Subcutaneous abdominal adipose tissue (tissue), 5 donors: ENCODE data around the gene NIM1K.
"Not testable (repeated sequence)": the region's sequence is repeated elsewhere in the genome, so short reads cannot be mapped to it uniquely, and the experiment has no call there.

Source experiments
- H3K27ac ChIP-seq: one replicate; pipeline ENCODE4 v1.7.0; 2013; ENCODE audit warnings: low read depth, mild to moderate bottlenecking, inconsistent platforms, low read length, moderate library complexity
- H3K27me3 ChIP-seq, 5 donors: one replicate each; pipeline ENCODE4 v1.7.0; 2013; ENCODE audit warnings: low read length in 5 of 5, inconsistent platforms in 1 of 5; ENCODE audit not compliant: control insufficient read depth in 5 of 5, insufficient read depth in 4 of 5
- H3K36me3 ChIP-seq, 5 donors: one replicate each; pipeline ENCODE4 v1.7.0; 2013; ENCODE audit warnings: low read length in 5 of 5; ENCODE audit not compliant: control insufficient read depth in 5 of 5, insufficient read depth in 5 of 5
- H3K4me1 ChIP-seq, 5 donors: one replicate each; pipeline ENCODE4 v1.7.0; 2013; ENCODE audit warnings: low read length in 5 of 5, mild to moderate bottlenecking in 3 of 5, moderate library complexity in 1 of 5; ENCODE audit not compliant: control insufficient read depth in 5 of 5, insufficient read depth in 5 of 5
- H3K4me3 ChIP-seq, 5 donors: one replicate each; pipeline ENCODE4 v1.7.0; 2013; ENCODE audit warnings: low read length in 5 of 5, low read depth in 1 of 5
- H3K9ac ChIP-seq, 5 donors: one replicate each; pipeline ENCODE4 v1.7.0; 2013; ENCODE audit warnings: low read length in 5 of 5, mild to moderate bottlenecking in 4 of 5, moderate library complexity in 3 of 5
- H3K9me3 ChIP-seq, 5 donors: one replicate each; pipeline ENCODE4 v1.7.0; 2013; ENCODE audit warnings: low read length in 5 of 5; ENCODE audit not compliant: control insufficient read depth in 5 of 5
- donor health status: healthy.
- donor health status: healthy.
- donor health status: healthy.
- donor health status: healthy.
- donor health status: healthy.

Gene NIM1K

DNA sequence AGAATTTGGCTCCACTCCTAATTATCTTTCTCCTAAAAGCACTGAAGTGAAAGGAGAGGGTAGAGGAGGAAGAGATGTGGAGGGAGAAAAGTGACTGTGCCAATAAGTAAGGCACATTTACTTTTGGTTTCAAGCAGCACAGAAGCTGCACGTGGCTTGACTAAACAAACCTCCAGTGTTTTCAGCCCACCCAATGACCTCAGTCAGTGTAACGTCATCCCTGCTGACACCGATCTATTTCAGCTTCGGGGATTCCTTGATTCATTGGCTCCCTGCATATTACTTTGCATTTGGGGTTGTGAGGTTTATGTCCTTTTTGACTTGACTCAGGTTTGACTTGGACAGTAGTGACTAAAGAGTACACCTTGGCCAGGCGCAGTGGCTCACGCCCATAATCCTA lies 35.6 kb upstream of the NIM1K start:
- H3K9ac ChIP-seq, result no peak overlapping the region
- H3K4me3 ChIP-seq, result no peak overlapping the region
- H3K36me3 ChIP-seq, result peaks cover 4 to 22% (median 7%) of the 10 kb centered on the region in 5 donors
- no peak overlapping the region for H3K27ac ChIP-seq
- H3K27me3 ChIP-seq, result no peaks in the 10 kb centered on the region
- H3K4me1 ChIP-seq, result peaks cover 0 to 8% (median 3%) of the 10 kb centered on the region in 5 donors
- no peaks in the 10 kb centered on the region for H3K9me3 ChIP-seq

- Histone ChIP-seq H3K36me3 (peaks cover 11 to 27% (median 13%) of the 10 kb centered on the region in 5 donors), H3K9me3 (no peaks in the 10 kb centered on the region), H3K9ac (no peak overlapping the region), H3K27me3 (no peaks in the 10 kb centered on the region), H3K4me1 (peaks cover 0 to 8% (median 3%) of the 10 kb centered on the region in 5 donors), H3K27ac (no peak overlapping the region), H3K4me3 (no peak overlapping the region)
Observed at GRCh38 chr5:43157068-43157467, 35.0 kb upstream of the NIM1K start.

DNA sequence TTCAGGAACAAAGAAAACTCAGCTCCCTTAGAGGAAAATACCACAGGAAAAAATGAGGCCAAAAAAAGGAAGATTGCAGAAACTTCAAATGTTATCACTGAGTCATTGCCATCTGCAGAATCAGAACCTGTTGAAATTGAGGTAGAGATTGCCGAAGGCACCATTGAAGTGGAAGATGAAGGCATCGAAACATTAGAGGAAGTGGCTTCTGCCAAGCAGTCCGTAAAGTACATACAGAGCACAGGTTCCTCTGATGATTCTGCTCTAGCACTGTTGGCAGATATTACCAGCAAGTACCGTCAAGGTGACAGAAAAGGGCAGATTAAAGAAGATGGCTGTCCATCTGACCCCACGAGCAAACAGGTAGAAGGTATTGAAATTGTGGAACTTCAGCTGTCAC lies 30.8 kb upstream of the NIM1K start:
- Histone ChIP-seq H3K27ac (no peak overlapping the region), H3K9me3 (no peaks in the 10 kb centered on the region), H3K9ac (no peak overlapping the region), H3K4me3 (no peak overlapping the region), H3K27me3 (no peaks in the 10 kb centered on the region), H3K36me3 (peaks cover 26 to 36% (median 32%) of the 10 kb centered on the region in 5 donors), H3K4me1 (peaks cover 0 to 2% (median 0%) of the 10 kb centered on the region in 5 donors)

DNA sequence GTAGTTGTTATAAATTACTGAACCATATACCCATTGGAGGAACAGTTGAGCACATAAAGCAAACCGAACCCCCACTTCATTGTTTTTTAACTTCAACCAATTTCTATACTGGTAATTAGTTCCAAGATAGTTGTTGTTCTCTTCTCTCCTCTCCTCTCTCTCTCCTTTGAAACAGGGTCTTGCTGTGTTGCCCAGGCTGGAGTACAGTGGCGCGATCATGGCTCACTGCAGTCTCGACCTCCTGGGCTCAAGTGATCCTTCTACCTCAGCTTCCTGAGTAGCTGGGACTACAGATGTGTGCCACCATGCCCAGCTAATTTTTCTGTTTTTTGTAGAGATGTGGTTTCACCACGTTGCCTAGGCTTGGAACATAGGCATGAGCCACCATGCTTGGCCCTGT lies 27.2 kb upstream of the NIM1K start:
- not testable (repeated sequence) for H3K9me3 ChIP-seq, H3K9ac ChIP-seq, H3K27me3 ChIP-seq, H3K4me1 ChIP-seq, H3K4me3 ChIP-seq, H3K27ac ChIP-seq
- H3K36me3 ChIP-seq, result peaks cover 26 to 45% (median 35%) of the 10 kb centered on the region in 5 donors

- H3K9ac ChIP-seq, result no peak overlapping the region
- H3K36me3 ChIP-seq, result peaks cover 26 to 45% (median 35%) of the 10 kb centered on the region in 5 donors
- H3K9me3 ChIP-seq, result no peaks in the 10 kb centered on the region
- no peaks in the 10 kb centered on the region for H3K4me1 ChIP-seq
- no peak overlapping the region for H3K27ac ChIP-seq
- H3K27me3 ChIP-seq, result no peaks in the 10 kb centered on the region
- H3K4me3 ChIP-seq, result no peak overlapping the region
Observed at GRCh38 chr5:43165323-43165722, 26.7 kb upstream of the NIM1K start.

DNA sequence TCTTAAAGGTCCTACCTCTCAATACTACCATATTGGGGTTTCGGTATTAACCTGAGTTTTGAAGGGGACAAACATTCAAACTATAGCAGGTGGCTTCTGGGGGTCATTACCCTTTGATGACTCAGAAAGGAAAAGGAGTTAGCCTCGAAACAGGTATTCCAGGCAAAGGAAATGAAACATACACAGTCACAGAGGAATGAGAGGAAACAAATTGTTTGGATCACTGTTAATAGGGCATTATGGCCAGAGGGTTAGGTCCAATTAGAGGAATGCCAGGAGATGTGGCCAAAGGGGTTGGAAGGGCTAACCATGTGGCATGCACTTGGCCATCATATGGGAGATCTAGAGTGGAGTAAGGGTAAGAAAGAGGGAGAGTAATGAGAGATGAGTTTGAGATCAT lies 23.9 kb upstream of the NIM1K start:
- Histone ChIP-seq H3K27me3 (no peaks in the 10 kb centered on the region), H3K36me3 (peaks cover 15 to 34% (median 26%) of the 10 kb centered on the region in 5 donors), H3K27ac (no peak overlapping the region), H3K9me3 (no peaks in the 10 kb centered on the region), H3K4me1 (no peaks in the 10 kb centered on the region), H3K9ac (no peak overlapping the region), H3K4me3 (no peak overlapping the region)

DNA sequence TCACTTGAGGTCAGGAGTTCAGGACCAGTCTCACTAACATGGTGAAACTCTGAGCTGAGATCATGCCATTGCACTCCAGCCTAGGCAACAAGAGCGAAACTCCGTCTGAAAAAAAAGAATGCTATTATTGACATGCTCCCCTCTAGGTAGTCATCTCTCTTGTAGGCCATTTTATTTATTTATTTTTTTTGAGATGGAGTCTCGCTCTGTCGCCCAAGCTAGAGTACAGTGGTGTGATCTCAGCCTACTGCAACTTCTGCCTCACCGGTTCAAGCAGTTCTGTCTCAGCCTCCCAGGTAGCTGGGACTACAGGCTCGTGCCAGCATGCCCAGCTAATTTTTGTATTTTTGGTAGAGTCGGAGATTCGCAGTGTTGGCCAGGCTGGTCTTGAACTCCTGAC lies 20.6 kb upstream of the NIM1K start:
- Histone ChIP-seq H3K36me3 (peaks cover 16 to 31% (median 23%) of the 10 kb centered on the region in 5 donors), H3K4me3 (no peak overlapping the region), H3K4me1 (peaks cover 0 to 6% (median 0%) of the 10 kb centered on the region in 5 donors), H3K9ac (no peak overlapping the region), H3K9me3 (no peaks in the 10 kb centered on the region), H3K27me3 (no peaks in the 10 kb centered on the region), H3K27ac (no peak overlapping the region)

- Histone ChIP-seq H3K9ac (no peak overlapping the region), H3K9me3 (no peaks in the 10 kb centered on the region), H3K4me3 (no peak overlapping the region), H3K27ac (no peak overlapping the region), H3K4me1 (peaks cover 0 to 6% (median 0%) of the 10 kb centered on the region in 5 donors), H3K36me3 (peaks cover 16 to 31% (median 23%) of the 10 kb centered on the region in 5 donors), H3K27me3 (no peaks in the 10 kb centered on the region)
Observed at GRCh38 chr5:43171926-43172325, 20.1 kb upstream of the NIM1K start.

DNA sequence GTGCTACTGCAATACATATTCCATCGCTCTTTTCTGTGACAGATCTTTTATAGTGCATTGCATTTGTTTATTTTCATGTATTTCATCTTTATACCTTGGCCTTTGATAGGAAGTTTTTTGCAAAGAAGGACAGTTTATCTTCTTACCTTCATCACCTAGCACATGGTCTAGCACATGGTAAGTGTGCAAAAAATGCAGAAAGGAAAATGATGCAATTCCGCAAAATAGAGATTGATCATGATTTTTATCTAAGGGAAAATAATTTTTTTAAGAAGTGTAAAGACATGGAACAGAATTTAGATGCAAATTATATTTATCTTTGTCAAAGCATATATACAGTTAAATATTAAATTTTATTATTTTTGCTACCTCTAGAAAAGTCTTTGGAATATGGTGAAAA lies 19.2 kb upstream of the NIM1K start:
- Histone ChIP-seq H3K4me3 (no peak overlapping the region), H3K4me1 (peaks cover 0 to 6% (median 0%) of the 10 kb centered on the region in 5 donors), H3K9me3 (no peaks in the 10 kb centered on the region), H3K36me3 (peaks cover 16 to 35% (median 22%) of the 10 kb centered on the region in 5 donors), H3K27ac (no peak overlapping the region), H3K9ac (no peak overlapping the region), H3K27me3 (no peaks in the 10 kb centered on the region)

GRCh38 chr5:43174586-43174985 lies 17.4 kb upstream of the NIM1K start:
- Histone ChIP-seq H3K4me1 (peaks cover 0 to 6% (median 0%) of the 10 kb centered on the region in 5 donors), H3K27ac (no peak overlapping the region), H3K4me3 (no peak overlapping the region), H3K36me3 (peaks cover 16 to 30% (median 17%) of the 10 kb centered on the region in 5 donors), H3K9ac (no peak overlapping the region), H3K27me3 (no peaks in the 10 kb centered on the region), H3K9me3 (no peaks in the 10 kb centered on the region)

- Histone ChIP-seq H3K27ac (no peak overlapping the region), H3K36me3 (peaks cover under 1 to 11% (median 5%) of the 10 kb centered on the region in 5 donors), H3K9me3 (no peaks in the 10 kb centered on the region)
Observed at GRCh38 chr5:43179836-43180235, 12.2 kb upstream of the NIM1K start.

More at GRCh38 chr5:43179836-43180235, 12.2 kb upstream of the NIM1K start:
- Histone ChIP-seq H3K4me1 (peaks cover 0 to 2% (median 0%) of the 10 kb centered on the region in 5 donors), H3K4me3 (no peak overlapping the region), H3K9ac (no peak overlapping the region), H3K27me3 (no peaks in the 10 kb centered on the region)
